ENCODE data around the gene SLC7A9.
"Not testable (repeated sequence)": the region's sequence is repeated elsewhere in the genome, so short reads cannot be mapped to it uniquely, and the experiment has no call there.

SLC7A9 gene

GRCh38 chr19:32800754-32801153, 68.8 kb downstream of the SLC7A9 start:
- no peak for DNase-seq (ENCODE audit: low read depth)

- no peak for DNase-seq (ENCODE audit: low read depth)
Measured at GRCh38 chr19:32800191-32800590, 69.4 kb downstream of the SLC7A9 start.

GRCh38 chr19:32798201-32798600, 71.4 kb downstream of the SLC7A9 start:
- DNase-seq (ENCODE audit: low read depth) = no peak

- no peak for DNase-seq (ENCODE audit: low read depth)
Measured at GRCh38 chr19:32789429-32789828, 80.1 kb downstream of the SLC7A9 start.

GRCh38 chr19:32787895-32788294, 81.7 kb downstream of the SLC7A9 start:
- DNase-seq (ENCODE audit: low read depth) = not testable (repeated sequence)

- not testable (repeated sequence) for DNase-seq (ENCODE audit: low read depth)
Measured at GRCh38 chr19:32787161-32787813, 82.3 kb downstream of the SLC7A9 start.

GRCh38 chr19:32782089-32782488, 87.5 kb downstream of the SLC7A9 start:
- DNase-seq (ENCODE audit: low read depth) = not testable (repeated sequence)

GRCh38 chr19:32781280-32781679, 88.3 kb downstream of the SLC7A9 start:
- no peak for DNase-seq (ENCODE audit: low read depth)

Data from stimulated activated CD8-positive, alpha-beta memory T cell treated with anti-CD3 and anti-CD28 coated beads, Interleukin-7, amount 100 ng/mL, for 24 hours (primary cell).